ENCODE results near the gene GMCL1. TPM values are rescaled to one million over a fixed set of nuclear protein-coding genes. Genes with fewer than 3 reads are reported as not detected.

GMCL1 gene
- total and polyA plus RNA-seq, 9 of the 15 experiments (the other 6 are each of a cell fraction or from before 2014, with no cell fraction given), result 7.0 to 27.3 (median 15.4) TPM

DNA sequence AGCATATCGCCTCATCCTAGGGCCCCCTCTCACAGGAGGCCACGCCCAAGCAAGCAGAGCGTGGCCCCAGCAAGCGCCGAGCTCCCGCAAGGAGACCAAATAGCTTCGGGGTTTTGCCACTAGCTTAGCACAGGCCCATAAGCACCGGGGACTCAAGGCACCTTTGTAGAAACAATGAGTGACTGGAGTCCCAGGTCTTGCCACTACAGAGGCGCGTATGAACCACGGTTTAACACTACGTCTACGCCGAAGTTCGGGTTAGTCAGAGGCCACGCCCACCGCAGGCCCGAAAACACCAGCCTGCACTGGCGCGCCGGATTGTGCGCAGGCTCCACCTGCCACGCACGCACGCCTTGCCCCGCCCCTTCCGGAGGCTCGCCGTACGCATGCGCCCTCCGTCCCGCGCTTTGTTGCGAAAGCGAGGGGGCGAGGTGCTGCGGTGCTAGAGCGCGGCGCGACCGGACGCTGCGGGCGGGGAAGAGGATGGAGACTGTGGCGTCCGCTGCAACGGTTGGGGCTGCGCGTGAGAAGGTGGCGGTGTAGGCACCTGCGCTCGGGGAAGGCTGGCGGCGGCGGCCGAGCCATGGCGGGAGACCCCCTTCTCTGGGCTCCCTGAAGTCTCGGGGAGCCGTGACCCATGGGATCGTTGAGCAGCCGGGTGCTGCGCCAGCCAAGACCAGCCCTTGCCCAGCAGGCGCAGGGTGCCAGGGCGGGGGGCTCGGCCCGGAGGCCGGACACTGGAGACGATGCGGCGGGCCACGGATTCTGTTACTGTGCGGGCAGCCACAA lies at the start of gene GMCL1 (continued):
- TF ChIP-seq SAP30 (IDR thresholded peaks at IDR 0.05; ENCODE audit: borderline replicate concordance, insufficient read depth, low read depth, low read length, poor library complexity, severe bottlenecking) (peak; percentile 84), KLF1 (tag; IDR thresholded peaks at IDR 0.05) (peak; percentile 80; the same call in 1 of the 2 replicates), ZNF143 (CRISPR knock-in tag; IDR thresholded peaks at IDR 0.05) (no peak), TSC22D4 (tag; IDR thresholded peaks at IDR 0.05) (no peak), TFAM (CRISPR knock-in tag; conservative IDR thresholded peaks at IDR 0.05) (no peak), CCNT2 (IDR thresholded peaks at IDR 0.05; ENCODE audit: borderline replicate concordance, extremely low read depth, insufficient read length, low read depth, low read length) (peak; percentile 8), CHD2 (IDR thresholded peaks at IDR 0.05; ENCODE audit: low read depth, low read length) (0 out of 2 replicates have a peak, but pooled peaks have one; percentile 15), CBX2 (IDR thresholded peaks at IDR 0.05; ENCODE audit: insufficient read depth, low read length, poor library complexity, severe bottlenecking) (no peak), CSDE1 (IDR thresholded peaks at IDR 0.05) (no peak), ZFP36 (IDR thresholded peaks at IDR 0.05; ENCODE audit: low read depth, low read length, partially characterized antibody) (no peak), WHSC1 (IDR thresholded peaks at IDR 0.05; ENCODE audit: low read length) (no peak), FOXJ2 (tag; IDR thresholded peaks at IDR 0.05) (no peak)
- TF ChIP-seq, protein P1, sequence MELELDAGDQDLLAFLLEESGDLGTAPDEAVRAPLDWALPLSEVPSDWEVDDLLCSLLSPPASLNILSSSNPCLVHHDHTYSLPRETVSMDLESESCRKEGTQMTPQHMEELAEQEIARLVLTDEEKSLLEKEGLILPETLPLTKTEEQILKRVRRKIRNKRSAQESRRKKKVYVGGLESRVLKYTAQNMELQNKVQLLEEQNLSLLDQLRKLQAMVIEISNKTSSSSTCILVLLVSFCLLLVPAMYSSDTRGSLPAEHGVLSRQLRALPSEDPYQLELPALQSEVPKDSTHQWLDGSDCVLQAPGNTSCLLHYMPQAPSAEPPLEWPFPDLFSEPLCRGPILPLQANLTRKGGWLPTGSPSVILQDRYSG (tag; conservative IDR thresholded peaks at IDR 0.05; ENCODE audit: low read depth), result 0 out of 2 replicates have a peak, but pooled peaks have one; percentile 45
- TF ChIP-seq, protein P2, sequence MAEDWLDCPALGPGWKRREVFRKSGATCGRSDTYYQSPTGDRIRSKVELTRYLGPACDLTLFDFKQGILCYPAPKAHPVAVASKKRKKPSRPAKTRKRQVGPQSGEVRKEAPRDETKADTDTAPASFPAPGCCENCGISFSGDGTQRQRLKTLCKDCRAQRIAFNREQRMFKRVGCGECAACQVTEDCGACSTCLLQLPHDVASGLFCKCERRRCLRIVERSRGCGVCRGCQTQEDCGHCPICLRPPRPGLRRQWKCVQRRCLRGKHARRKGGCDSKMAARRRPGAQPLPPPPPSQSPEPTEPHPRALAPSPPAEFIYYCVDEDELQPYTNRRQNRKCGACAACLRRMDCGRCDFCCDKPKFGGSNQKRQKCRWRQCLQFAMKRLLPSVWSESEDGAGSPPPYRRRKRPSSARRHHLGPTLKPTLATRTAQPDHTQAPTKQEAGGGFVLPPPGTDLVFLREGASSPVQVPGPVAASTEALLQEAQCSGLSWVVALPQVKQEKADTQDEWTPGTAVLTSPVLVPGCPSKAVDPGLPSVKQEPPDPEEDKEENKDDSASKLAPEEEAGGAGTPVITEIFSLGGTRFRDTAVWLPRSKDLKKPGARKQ (CRISPR knock-in tag; IDR thresholded peaks at IDR 0.05), result no peak
- TF ChIP-seq, protein P3, sequence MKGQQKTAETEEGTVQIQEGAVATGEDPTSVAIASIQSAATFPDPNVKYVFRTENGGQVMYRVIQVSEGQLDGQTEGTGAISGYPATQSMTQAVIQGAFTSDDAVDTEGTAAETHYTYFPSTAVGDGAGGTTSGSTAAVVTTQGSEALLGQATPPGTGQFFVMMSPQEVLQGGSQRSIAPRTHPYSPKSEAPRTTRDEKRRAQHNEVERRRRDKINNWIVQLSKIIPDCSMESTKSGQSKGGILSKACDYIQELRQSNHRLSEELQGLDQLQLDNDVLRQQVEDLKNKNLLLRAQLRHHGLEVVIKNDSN (CRISPR knock-in tag; IDR thresholded peaks at IDR 0.05), result peak; percentile 58
- TF ChIP-seq, protein P4, sequence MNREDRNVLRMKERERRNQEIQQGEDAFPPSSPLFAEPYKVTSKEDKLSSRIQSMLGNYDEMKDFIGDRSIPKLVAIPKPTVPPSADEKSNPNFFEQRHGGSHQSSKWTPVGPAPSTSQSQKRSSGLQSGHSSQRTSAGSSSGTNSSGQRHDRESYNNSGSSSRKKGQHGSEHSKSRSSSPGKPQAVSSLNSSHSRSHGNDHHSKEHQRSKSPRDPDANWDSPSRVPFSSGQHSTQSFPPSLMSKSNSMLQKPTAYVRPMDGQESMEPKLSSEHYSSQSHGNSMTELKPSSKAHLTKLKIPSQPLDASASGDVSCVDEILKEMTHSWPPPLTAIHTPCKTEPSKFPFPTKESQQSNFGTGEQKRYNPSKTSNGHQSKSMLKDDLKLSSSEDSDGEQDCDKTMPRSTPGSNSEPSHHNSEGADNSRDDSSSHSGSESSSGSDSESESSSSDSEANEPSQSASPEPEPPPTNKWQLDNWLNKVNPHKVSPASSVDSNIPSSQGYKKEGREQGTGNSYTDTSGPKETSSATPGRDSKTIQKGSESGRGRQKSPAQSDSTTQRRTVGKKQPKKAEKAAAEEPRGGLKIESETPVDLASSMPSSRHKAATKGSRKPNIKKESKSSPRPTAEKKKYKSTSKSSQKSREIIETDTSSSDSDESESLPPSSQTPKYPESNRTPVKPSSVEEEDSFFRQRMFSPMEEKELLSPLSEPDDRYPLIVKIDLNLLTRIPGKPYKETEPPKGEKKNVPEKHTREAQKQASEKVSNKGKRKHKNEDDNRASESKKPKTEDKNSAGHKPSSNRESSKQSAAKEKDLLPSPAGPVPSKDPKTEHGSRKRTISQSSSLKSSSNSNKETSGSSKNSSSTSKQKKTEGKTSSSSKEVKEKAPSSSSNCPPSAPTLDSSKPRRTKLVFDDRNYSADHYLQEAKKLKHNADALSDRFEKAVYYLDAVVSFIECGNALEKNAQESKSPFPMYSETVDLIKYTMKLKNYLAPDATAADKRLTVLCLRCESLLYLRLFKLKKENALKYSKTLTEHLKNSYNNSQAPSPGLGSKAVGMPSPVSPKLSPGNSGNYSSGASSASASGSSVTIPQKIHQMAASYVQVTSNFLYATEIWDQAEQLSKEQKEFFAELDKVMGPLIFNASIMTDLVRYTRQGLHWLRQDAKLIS (CRISPR knock-in tag; IDR thresholded peaks at IDR 0.05), result no peak
- TF ChIP-seq, protein P5, sequence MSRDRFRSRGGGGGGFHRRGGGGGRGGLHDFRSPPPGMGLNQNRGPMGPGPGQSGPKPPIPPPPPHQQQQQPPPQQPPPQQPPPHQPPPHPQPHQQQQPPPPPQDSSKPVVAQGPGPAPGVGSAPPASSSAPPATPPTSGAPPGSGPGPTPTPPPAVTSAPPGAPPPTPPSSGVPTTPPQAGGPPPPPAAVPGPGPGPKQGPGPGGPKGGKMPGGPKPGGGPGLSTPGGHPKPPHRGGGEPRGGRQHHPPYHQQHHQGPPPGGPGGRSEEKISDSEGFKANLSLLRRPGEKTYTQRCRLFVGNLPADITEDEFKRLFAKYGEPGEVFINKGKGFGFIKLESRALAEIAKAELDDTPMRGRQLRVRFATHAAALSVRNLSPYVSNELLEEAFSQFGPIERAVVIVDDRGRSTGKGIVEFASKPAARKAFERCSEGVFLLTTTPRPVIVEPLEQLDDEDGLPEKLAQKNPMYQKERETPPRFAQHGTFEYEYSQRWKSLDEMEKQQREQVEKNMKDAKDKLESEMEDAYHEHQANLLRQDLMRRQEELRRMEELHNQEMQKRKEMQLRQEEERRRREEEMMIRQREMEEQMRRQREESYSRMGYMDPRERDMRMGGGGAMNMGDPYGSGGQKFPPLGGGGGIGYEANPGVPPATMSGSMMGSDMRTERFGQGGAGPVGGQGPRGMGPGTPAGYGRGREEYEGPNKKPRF (IDR thresholded peaks at IDR 0.05; ENCODE audit: low read depth, low read length), result no peak
